ENCODE measurements around the gene NHS. TPM values are rescaled to one million over a fixed set of nuclear protein-coding genes. Genes with fewer than 3 reads are reported as not detected.
"Not testable (repeated sequence)": the region's sequence is repeated elsewhere in the genome, so short reads cannot be mapped to it uniquely, and the experiment has no call there.

The NHS gene
- total RNA-seq, 4 donors from 2014 or later = 6.9 to 16.9 (median 9.9) TPM

- TF ChIP-seq CTCF (IDR thresholded peaks at IDR 0.05) (no peak), POLR2A (IDR thresholded peaks at IDR 0.05) (no peak)
- H3K4me1 ChIP-seq = no peaks in the 10 kb centered on the region
- no peaks in the 10 kb centered on the region for H3K27me3 ChIP-seq
- no peaks in the 10 kb centered on the region for H3K36me3 ChIP-seq
- H3K27ac ChIP-seq = no peak overlapping the region
- no peak for DNase-seq
- no peaks in the 10 kb centered on the region for H3K9me3 ChIP-seq
- no peak overlapping the region for H3K4me3 ChIP-seq (replicated peaks in 1 of 3)
- intact Hi-C loops (cut with DNase I) = no loop called here
Observed at GRCh38 chrX:17440258-17440657, 65.3 kb downstream of the NHS start.

- Histone ChIP-seq H3K9me3 (no peaks in the 10 kb centered on the region), H3K4me3 (replicated peaks in 1 of 3) (no peak overlapping the region), H3K36me3 (no peaks in the 10 kb centered on the region), H3K4me1 (no peaks in the 10 kb centered on the region), H3K27ac (no peak overlapping the region), H3K27me3 (no peaks in the 10 kb centered on the region)
- TF ChIP-seq CTCF (IDR thresholded peaks at IDR 0.05) (no peak), POLR2A (IDR thresholded peaks at IDR 0.05) (no peak)
- DNase-seq = no peak
- intact Hi-C loops (cut with DNase I) = no loop called here
- WGBS, 2 donors = 66 to 74% methylated on average over 3 of the region's 3 CpGs
Observed at GRCh38 chrX:17440836-17441235, 65.8 kb downstream of the NHS start.

- Histone ChIP-seq H3K4me1 (no peaks in the 10 kb centered on the region), H3K27ac (no peak overlapping the region), H3K27me3 (no peaks in the 10 kb centered on the region), H3K4me3 (replicated peaks in 1 of 3) (no peak overlapping the region), H3K9me3 (no peaks in the 10 kb centered on the region), H3K36me3 (no peaks in the 10 kb centered on the region)
- DNase-seq = no peak
- intact Hi-C loops (cut with DNase I) = no loop called here
- TF ChIP-seq POLR2A (IDR thresholded peaks at IDR 0.05) (no peak), CTCF (IDR thresholded peaks at IDR 0.05) (no peak)
Observed at GRCh38 chrX:17441965-17442364, 67.0 kb downstream of the NHS start.

GRCh38 chrX:17442898-17443297 is 67.9 kb downstream of the NHS start:
- no peak for DNase-seq
- Histone ChIP-seq H3K9me3 (no peaks in the 10 kb centered on the region), H3K27ac (no peak overlapping the region), H3K4me1 (no peaks in the 10 kb centered on the region), H3K27me3 (no peaks in the 10 kb centered on the region), H3K36me3 (no peaks in the 10 kb centered on the region), H3K4me3 (replicated peaks in 1 of 3) (no peak overlapping the region)
- intact Hi-C loops (cut with DNase I) = no loop called here
- TF ChIP-seq POLR2A (IDR thresholded peaks at IDR 0.05) (no peak), CTCF (IDR thresholded peaks at IDR 0.05) (no peak)
- WGBS, 2 donors = 89 to 100% methylated on average over 3 of the region's 3 CpGs

- H3K27ac ChIP-seq = no peak overlapping the region
- intact Hi-C loops (cut with DNase I) = no loop called here
- no peaks in the 10 kb centered on the region for H3K4me1 ChIP-seq
- no peaks in the 10 kb centered on the region for H3K36me3 ChIP-seq
- 89 to 90% methylated on average over 4 of the region's 4 CpGs for WGBS, 2 donors
- no peak overlapping the region for H3K4me3 ChIP-seq (replicated peaks in 1 of 3)
- no peaks in the 10 kb centered on the region for H3K9me3 ChIP-seq
- DNase-seq = no peak
- H3K27me3 ChIP-seq = no peaks in the 10 kb centered on the region
- no peak for TF ChIP-seq CTCF (IDR thresholded peaks at IDR 0.05)
- no peak for TF ChIP-seq POLR2A (IDR thresholded peaks at IDR 0.05)
Observed at GRCh38 chrX:17443556-17443955, 68.6 kb downstream of the NHS start.

- H3K9me3 ChIP-seq; H3K4me1 ChIP-seq; H3K27ac ChIP-seq; DNase-seq; H3K27me3 ChIP-seq; H3K4me3 ChIP-seq (replicated peaks in 1 of 3); intact Hi-C loops (cut with DNase I); H3K36me3 ChIP-seq: not testable (repeated sequence)
- WGBS, 2 donors = 92 to 99% methylated on average over 5 of the region's 5 CpGs
Observed at GRCh38 chrX:17446269-17446668, 71.3 kb downstream of the NHS start.

Measured in thyroid gland (tissue), 4 donors.